HUES6 (cell line): ENCODE measurements around the gene RPL3.
A peak's percentile ranks its signal among the peaks of the same experiment; 100 is the strongest.

Experiments used
- H3K27ac ChIP-seq: 2 replicates; pipeline ENCODE4 v1.7.0; 2013; ENCODE audit warnings: low read depth, mild to moderate bottlenecking, low read length, inconsistent platforms
- H3K27me3 ChIP-seq: 2 replicates; pipeline ENCODE4 v1.6.1; 2013; ENCODE audit warnings: low read length; ENCODE audit not compliant: control insufficient read depth, insufficient read depth
- H3K36me3 ChIP-seq: 2 replicates; pipeline ENCODE4 v1.6.1; 2013; ENCODE audit warnings: low read length; ENCODE audit not compliant: control insufficient read depth, insufficient read depth
- H3K4me1 ChIP-seq: 2 replicates; pipeline ENCODE4 v1.6.1; 2013; ENCODE audit warnings: low read length; ENCODE audit not compliant: control insufficient read depth, insufficient read depth
- H3K4me3 ChIP-seq: 2 replicates; pipeline ENCODE4 v1.5.1; 2013; ENCODE audit warnings: low read depth, low read length
- H3K9ac ChIP-seq: one replicate; pipeline ENCODE4 v1.6.1; 2013; ENCODE audit warnings: mild to moderate bottlenecking, low read length
- H3K9me3 ChIP-seq: 2 replicates; pipeline ENCODE4 v1.6.1; 2013; ENCODE audit warnings: low read depth, low read length; ENCODE audit not compliant: control insufficient read depth, insufficient read depth

RPL3 gene

DNA sequence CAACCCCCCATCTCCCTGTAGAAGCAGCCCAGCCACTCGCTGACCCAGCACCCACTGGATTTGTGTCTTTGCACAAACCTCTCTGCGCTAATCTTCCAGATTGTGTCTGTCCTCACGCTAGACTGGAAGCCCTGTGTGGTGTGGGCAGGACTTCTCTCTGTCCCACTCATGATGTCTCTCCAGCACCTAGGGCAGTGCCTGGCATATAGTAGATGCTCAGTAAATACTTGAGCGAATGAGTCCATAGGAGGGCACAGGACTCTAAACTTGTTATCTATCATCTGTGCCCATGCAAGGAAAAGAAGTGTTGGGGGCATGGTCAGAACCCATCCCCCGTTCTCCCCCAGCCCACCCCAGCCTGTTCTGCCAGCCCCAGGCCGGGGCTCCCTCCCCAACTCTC lies 22.9 kb downstream of the RPL3 start:
- Histone ChIP-seq H3K4me1 (peaks cover 52% of the 10 kb centered on the region), H3K27ac (no peak overlapping the region), H3K9me3 (no peaks in the 10 kb centered on the region), H3K9ac (no peak overlapping the region), H3K27me3 (no peaks in the 10 kb centered on the region), H3K36me3 (no peaks in the 10 kb centered on the region), H3K4me3 (no peak overlapping the region)

DNA sequence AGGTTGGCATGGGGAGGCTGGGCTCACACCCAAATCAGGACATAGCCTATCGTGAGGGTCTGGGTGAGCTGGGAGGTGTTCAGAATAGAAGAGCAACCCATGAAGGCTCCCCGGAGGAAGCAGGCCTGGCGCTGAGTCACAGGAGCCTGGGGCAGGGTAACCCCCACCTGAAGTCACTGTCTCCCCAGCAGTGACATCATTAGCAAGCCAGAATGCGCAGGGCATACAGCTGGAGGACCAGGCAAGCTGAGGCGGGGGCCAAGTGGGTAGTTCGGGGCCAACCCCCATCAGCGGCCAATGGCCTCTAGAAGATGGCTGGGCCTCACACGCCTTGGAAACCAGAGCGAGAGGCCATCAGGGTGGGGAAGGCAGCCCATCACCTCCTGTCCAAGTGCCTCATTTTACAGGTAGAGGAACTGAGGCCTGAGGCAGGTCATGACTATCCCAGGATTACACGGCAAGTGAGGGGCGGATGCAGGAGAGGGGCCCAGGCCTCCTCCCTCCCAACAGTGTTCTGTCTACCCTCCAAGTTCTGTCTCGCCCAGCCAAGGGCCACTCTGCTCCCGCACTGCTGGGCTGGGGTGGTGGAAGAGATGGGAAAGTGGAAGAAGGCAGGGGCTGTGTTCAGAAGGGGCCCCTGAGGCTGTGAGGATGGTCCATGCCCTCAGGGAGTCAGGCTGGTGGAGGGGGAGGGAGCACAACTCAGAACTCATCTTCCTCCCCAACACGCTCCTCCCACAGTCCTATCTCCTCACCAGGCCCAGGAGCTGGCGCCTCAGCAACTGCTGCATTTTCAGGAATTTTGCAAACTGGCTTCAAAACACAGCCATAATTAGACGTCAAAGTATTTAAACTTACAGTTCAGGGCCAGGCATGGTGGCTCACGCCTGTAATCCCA lies 24.6 kb downstream of the RPL3 start:
- Histone ChIP-seq H3K27me3 (no peaks in the 10 kb centered on the region), H3K9ac (peak overlapping the region; percentile 12)

DNA sequence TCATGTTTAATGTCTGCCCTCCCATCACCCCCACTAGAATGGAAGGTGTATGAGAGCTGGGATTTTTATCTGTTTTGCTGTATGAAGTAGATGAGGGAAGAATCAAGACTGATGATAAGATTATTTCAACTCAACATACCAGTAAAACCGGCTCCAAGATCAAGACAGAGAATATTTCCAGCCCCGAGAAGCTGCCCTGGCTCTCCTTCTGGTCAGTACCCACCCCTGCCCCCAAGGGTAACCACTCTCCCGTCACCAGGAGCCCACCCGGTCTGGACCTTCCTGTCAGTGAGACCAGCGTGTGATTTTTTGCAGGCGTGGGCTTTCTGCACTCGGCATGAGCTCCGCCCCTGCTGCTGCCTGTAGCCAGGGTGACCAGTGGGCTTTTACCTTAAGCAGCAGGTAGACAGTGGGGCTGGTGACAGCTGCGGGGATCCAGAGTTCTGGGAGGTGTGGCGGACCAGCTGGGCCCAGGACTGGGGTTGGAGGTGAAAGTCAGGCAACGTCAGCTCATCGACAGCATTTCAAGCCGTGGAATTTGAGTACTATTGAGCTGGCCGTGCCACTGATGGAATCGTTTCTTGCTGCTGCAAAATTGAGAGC lies 25.6 kb downstream of the RPL3 start:
- Histone ChIP-seq H3K9ac (peak overlapping the region; percentile 12), H3K27me3 (no peaks in the 10 kb centered on the region), H3K27ac (no peak overlapping the region), H3K4me1 (peaks cover 50% of the 10 kb centered on the region), H3K4me3 (no peak overlapping the region), H3K9me3 (no peaks in the 10 kb centered on the region), H3K36me3 (no peaks in the 10 kb centered on the region)

More for the DNA sequence above, 24.6 kb downstream of the RPL3 start:
- Histone ChIP-seq H3K4me3 (no peak overlapping the region), H3K4me1 (peaks cover 53% of the 10 kb centered on the region), H3K9me3 (no peaks in the 10 kb centered on the region), H3K27ac (no peak overlapping the region), H3K36me3 (no peaks in the 10 kb centered on the region)

DNA sequence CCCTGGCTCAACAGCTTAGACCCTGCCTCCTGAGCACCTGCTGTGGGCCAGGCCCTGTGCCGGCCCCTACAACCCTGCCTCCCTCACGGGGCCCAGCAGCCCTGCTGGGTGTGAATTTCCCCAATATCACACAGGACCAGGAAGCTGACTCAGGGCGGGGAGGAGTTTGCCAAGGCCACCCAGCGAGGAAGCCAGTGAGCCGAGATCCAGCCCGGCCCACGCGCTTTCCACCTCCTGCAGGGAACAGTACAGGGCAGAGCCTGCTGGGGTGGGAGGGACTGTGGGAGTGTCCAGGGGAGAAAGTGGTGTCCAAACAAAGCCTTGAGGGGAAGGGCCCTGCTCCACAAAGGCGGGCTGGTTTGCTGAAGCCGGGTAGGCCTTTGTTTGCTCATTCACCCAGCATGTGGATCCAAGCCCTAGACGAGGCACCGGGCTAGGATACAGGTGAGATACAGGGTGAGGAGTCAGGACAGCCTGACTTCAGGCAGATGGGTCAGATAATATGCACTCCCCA lies 26.8 kb downstream of the RPL3 start:
- no peak overlapping the region; the same call in 1 of the 2 replicates for H3K27ac ChIP-seq
- H3K4me3 ChIP-seq = no peak overlapping the region
- H3K36me3 ChIP-seq = no peaks in the 10 kb centered on the region
- H3K9me3 ChIP-seq = no peaks in the 10 kb centered on the region
- no peak overlapping the region for H3K9ac ChIP-seq
- peaks cover 41% of the 10 kb centered on the region for H3K4me1 ChIP-seq
- no peaks in the 10 kb centered on the region for H3K27me3 ChIP-seq

DNA sequence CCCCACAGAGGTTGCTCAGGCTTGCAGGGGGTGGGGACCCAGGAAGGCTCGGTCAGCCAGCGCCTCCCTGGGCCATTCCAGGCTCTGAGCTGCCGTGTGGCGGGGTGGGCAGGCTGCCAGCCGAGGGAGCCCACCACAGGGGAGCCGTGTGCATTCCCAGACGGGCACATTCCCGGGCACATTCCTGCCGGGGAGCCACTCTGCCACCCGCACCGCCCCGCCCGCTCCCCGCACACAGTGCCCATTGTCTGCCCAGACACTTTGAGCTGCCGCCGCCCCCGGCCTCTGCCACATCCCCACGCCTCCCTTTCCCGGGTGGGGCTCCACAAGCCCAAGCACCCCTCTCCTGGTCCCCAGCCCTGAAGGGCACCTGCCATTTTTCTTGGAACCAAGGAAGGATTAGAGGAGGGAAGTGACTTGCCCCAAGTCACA lies 27.4 kb downstream of the RPL3 start:
- H3K27ac ChIP-seq = no peak overlapping the region; the same call in 1 of the 2 replicates
- H3K27me3 ChIP-seq = no peaks in the 10 kb centered on the region
- no peaks in the 10 kb centered on the region for H3K9me3 ChIP-seq
- peaks cover 35% of the 10 kb centered on the region for H3K4me1 ChIP-seq
- no peak overlapping the region for H3K4me3 ChIP-seq
- H3K9ac ChIP-seq = no peak overlapping the region
- no peaks in the 10 kb centered on the region for H3K36me3 ChIP-seq

DNA sequence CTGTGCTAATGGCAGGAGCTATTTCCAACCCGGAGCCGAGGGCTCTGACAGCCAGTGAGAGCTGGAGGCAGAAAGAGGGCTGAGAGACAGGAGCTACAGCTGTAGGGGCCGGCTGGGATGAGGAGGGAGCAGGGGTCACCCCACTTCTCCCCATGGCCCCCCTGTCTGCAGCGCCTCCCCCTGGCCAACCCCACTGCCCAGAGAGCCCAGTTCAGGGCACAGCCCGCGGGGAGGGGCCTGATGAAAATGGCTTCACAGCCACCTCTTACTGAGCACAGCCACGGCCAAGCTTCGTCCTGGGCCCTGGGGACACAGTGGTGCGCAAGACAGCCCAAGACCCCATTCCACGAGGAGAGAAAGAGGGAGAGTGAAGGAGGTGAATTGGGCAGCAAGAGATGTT lies 27.9 kb downstream of the RPL3 start:
- Histone ChIP-seq H3K9me3 (no peaks in the 10 kb centered on the region), H3K27ac (no peak overlapping the region), H3K27me3 (no peaks in the 10 kb centered on the region), H3K9ac (no peak overlapping the region), H3K4me1 (peaks cover 33% of the 10 kb centered on the region), H3K36me3 (no peaks in the 10 kb centered on the region), H3K4me3 (no peak overlapping the region)

DNA sequence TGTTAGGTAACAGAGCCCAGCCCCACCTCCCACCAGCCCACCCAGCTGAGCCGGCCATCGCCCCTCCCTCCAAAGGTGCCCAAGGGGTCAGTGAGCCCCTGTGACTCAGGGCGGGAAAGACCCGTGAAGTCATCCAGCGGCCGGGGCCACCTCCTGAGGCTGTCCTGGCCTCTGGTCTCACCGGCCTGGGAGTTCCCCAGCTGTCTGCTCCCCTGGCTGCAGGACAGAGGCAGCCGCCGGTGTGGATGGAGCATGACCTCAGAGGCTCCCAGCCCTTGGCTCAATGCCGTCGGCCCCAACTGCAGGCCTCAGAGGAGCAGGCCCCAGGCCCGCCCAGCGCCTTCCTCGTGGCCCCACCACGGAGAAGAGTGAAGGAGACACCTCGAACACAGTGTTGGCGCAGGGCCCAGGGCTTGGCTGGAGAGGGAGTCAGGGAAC lies 28.7 kb downstream of the RPL3 start:
- Histone ChIP-seq H3K27me3 (no peaks in the 10 kb centered on the region), H3K9me3 (no peaks in the 10 kb centered on the region), H3K27ac (no peak overlapping the region), H3K4me1 (peaks cover 33% of the 10 kb centered on the region), H3K4me3 (no peak overlapping the region), H3K36me3 (no peaks in the 10 kb centered on the region), H3K9ac (no peak overlapping the region)

DNA sequence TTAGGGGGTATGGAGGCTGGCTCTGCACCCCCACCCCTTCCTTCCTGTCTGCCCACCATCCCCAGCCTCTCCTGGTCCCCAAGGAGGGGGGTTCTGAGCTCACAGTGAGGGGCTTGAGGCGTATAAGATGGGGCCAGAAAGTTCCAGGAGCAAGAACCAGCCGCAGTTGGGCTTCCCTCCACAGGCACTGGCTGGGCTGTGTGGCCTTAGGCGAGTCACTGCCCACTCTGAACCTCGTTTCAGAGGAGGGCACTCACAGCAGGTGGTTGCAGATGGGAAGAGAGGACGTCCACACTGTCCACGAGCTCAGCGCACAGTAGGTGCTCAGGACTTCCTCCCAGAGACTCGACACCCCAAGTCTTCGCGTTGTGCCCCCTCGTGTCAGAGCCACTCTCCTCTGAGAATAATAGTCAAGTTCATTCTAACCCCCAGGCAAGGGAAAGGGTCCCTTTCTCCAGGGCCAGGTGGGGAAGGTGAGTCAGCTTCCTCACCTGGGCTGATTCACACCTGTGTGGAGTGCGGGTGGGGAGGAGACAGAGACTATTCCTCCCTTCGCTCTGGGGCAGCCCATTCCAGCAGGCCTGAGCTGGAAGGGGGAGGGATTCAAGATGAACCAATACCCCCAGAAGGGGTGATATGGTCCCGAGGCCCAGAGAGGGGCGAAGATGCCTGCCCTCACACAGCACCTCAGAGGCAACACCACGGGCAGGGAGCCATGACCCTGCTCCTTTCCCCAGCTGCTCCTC lies 29.3 kb downstream of the RPL3 start:
- H3K4me3 ChIP-seq = no peak overlapping the region
- no peaks in the 10 kb centered on the region for H3K9me3 ChIP-seq
- H3K4me1 ChIP-seq = peaks cover 33% of the 10 kb centered on the region
- no peak overlapping the region for H3K27ac ChIP-seq
- no peak overlapping the region for H3K9ac ChIP-seq
- no peaks in the 10 kb centered on the region for H3K36me3 ChIP-seq
- H3K27me3 ChIP-seq = no peaks in the 10 kb centered on the region

DNA sequence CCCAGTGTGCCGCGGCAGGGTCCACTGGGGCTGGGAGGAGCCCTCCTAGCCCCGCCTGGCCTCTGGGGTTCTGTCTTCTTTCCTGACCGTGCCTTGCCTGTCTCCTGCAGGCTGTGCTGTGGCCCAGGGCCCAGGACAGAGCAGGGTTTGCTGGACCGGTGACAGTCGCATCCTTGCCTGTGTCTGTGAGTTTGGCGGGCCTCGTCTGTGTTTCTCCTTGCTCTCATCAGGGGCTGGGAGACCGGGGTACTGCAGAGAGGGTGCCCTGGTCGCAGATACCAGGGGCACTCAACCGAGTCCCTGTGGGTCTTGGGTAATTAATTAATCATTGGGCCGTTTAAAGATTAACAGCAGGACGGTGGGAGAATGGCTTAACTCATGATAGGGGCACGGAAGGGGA lies 29.9 kb downstream of the RPL3 start:
- peaks cover 6% of the 10 kb centered on the region; the same call in 1 of the 2 replicates for H3K9me3 ChIP-seq
- H3K27ac ChIP-seq = no peak overlapping the region
- no peak overlapping the region for H3K4me3 ChIP-seq
- H3K27me3 ChIP-seq = no peaks in the 10 kb centered on the region
- no peak overlapping the region for H3K9ac ChIP-seq
- peaks cover 31% of the 10 kb centered on the region for H3K4me1 ChIP-seq
- no peaks in the 10 kb centered on the region for H3K36me3 ChIP-seq

DNA sequence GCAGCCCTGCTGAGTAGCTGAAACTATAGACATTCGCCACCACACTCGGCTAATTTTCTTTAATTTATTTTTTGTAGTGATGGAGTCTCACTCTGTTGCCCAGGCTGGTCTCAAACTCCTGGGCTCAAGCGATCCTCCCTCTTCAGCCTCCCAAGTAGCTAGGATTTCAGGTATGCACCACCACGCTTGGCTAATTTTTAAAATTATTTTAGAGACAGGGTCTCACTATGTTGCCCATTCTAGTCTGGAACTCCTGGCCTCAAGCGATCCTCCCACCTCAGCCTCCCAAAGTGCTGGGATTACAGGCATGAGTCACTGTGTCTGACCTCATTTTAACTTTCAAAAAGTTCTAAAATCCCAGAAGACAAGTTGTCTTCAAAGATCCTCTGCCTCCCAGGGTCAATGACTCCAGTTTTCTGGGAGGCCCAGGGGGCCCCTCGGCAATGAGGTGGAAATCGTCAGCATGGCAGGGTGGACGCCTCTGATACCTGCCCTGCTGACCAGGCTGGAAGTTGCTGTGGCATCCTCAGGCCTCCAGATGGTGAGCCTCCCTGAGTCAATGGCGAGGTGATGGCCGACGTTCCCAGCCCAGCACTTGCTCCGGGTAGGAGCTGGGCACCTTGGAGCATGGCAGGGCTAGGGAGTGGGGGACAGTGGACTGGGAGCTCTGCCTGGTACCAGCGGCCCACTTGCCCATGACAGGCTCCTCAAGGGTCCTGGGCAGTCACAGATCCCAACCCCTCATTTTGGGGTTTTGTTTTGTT lies 31.1 kb downstream of the RPL3 start:
- Histone ChIP-seq H3K4me3 (no peak overlapping the region), H3K9ac (no peak overlapping the region), H3K27me3 (no peaks in the 10 kb centered on the region), H3K27ac (no peak overlapping the region), H3K9me3 (peaks cover 6% of the 10 kb centered on the region; the same call in 1 of the 2 replicates), H3K4me1 (peaks cover 24% of the 10 kb centered on the region), H3K36me3 (no peaks in the 10 kb centered on the region)
